ENCODE measurements around the gene PLVAP. TPM values are rescaled to one million over a fixed set of nuclear protein-coding genes. Genes with fewer than 3 reads are reported as not detected.

The PLVAP gene
- total and polyA plus RNA-seq, 2 donors (not counting 3 experiments of a cell fraction or from before 2014, with no cell fraction given), result 5.7 to 16.9 TPM

DNA sequence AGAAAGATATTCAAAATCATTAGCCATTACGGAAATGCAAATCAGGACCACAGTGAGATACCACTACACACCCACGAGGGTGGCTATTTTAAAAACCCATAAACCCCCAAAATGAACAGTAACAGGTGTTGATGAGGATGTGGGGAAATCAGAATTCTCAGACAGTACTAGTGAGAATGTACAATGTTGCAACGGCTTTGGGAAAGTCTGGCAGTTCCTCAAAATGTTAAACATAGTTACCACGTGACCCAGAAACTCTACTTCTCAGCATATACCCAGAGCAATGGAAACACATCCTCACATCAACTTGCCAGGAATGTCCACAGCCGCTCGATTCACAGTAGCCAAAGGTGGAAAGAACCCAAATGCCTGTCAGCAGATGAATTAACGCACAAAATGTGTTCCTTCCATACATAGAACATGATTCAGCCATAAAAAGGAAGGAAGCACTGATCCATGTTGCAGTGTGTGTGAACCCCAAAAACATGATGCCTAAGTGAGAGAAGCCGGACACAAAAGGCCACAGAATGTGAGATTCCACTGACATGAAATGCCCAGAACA is 7.0 kb downstream of the PLVAP start:
- dilution Hi-C loops (cut with MboI; ENCODE audit: extremely low pct_ligation_motif_present, low sequenced_read_pairs), result no loop called here
- Histone ChIP-seq H4K20me1 (replicated peaks; ENCODE audit: control insufficient read depth, extremely low read depth, insufficient read depth, low read length) (no peaks in the 10 kb centered on the region), H2AFZ (ENCODE audit: low read depth, low read length) (peak overlapping the region; percentile 4)

More for the DNA sequence above, 7.0 kb downstream of the PLVAP start:
- Histone ChIP-seq H3K4me2 (ENCODE audit: insufficient read depth, low read length) (no peak overlapping the region), H3K9me3 (replicated peaks; ENCODE audit: control insufficient read depth, insufficient read depth, low read length) (no peaks in the 10 kb centered on the region), H3K36me3 (ENCODE audit: control insufficient read depth in 2 of 2, extremely low read depth in 1 of 2, insufficient read depth in 2 of 2, low read length in 2 of 2) (no peaks in the 10 kb centered on the region), H3K9me1 (replicated peaks; ENCODE audit: control insufficient read depth, extremely low read depth, insufficient read depth, low read length) (no peaks in the 10 kb centered on the region), H3K27ac (ENCODE audit: insufficient read depth, low read depth, low read length) (no peak overlapping the region), H3K79me2 (ENCODE audit: control insufficient read depth, insufficient read depth, low read length) (no peaks in the 10 kb centered on the region), H3K4me1 (ENCODE audit: control insufficient read depth, extremely low read depth, insufficient read depth, low read length) (peaks cover 3% of the 10 kb centered on the region), H3K27me3 (ENCODE audit: control insufficient read depth in 2 of 2, insufficient read depth in 2 of 2, low read length in 2 of 2) (no peaks in the 10 kb centered on the region), H3K4me3 (replicated peaks in 1 of 3; ENCODE audit: insufficient read depth in 1 of 3, low read depth in 1 of 3, low read length in 3 of 3) (no peak overlapping the region), H3K9ac (replicated peaks; ENCODE audit: extremely low read depth, insufficient read depth, low read length) (no peak overlapping the region)
- ChIA-PET CTCF (interaction anchor here (2.4 kb wide), 1 partner anchor 15 kb away, joined by 11 read pairs; no protein-coding TSS in a partner anchor), POLR2A (no interaction called here)
- intact Hi-C loops (cut with micrococcal nuclease), result no loop called here
- no TSS peak for BruUV-seq (replicated peaks)
- peak; percentile 60 for FAIRE-seq
- DNase-seq (ENCODE audit: low read depth, low spot score), result no peak
- TF ChIP-seq EZH2 (IDR thresholded peaks at IDR 0.05; ENCODE audit: borderline replicate concordance, low read depth, low read length, severe bottlenecking) (no peak), FOS (IDR thresholded peaks at IDR 0.05; ENCODE audit: borderline replicate concordance, insufficient read depth, low read length) (no peak), POLR2A (IDR thresholded peaks at IDR 0.05; ENCODE audit: low read depth, low read length) (no peak), GATA2 (IDR thresholded peaks at IDR 0.05; ENCODE audit: insufficient read depth, insufficient read length, low read depth, low read length) (no peak), POLR2AphosphoS5 (IDR thresholded peaks at IDR 0.05; ENCODE audit: insufficient read depth, low read depth, low read length) (no peak), MYC (IDR thresholded peaks at IDR 0.05; ENCODE audit: low read depth, low read length) (no peak), JUN (IDR thresholded peaks at IDR 0.05; ENCODE audit: borderline replicate concordance, insufficient read depth, insufficient read length, low read depth) (no peak)
- TF ChIP-seq, protein P1, sequence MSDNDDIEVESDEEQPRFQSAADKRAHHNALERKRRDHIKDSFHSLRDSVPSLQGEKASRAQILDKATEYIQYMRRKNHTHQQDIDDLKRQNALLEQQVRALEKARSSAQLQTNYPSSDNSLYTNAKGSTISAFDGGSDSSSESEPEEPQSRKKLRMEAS (IDR thresholded peaks at IDR 0.05; ENCODE audit: insufficient read depth, insufficient read length), result no peak
- TF ChIP-seq, protein P2, sequence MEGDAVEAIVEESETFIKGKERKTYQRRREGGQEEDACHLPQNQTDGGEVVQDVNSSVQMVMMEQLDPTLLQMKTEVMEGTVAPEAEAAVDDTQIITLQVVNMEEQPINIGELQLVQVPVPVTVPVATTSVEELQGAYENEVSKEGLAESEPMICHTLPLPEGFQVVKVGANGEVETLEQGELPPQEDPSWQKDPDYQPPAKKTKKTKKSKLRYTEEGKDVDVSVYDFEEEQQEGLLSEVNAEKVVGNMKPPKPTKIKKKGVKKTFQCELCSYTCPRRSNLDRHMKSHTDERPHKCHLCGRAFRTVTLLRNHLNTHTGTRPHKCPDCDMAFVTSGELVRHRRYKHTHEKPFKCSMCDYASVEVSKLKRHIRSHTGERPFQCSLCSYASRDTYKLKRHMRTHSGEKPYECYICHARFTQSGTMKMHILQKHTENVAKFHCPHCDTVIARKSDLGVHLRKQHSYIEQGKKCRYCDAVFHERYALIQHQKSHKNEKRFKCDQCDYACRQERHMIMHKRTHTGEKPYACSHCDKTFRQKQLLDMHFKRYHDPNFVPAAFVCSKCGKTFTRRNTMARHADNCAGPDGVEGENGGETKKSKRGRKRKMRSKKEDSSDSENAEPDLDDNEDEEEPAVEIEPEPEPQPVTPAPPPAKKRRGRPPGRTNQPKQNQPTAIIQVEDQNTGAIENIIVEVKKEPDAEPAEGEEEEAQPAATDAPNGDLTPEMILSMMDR (IDR thresholded peaks at IDR 0.05; ENCODE audit: extremely low read depth in 1 of 2, insufficient read depth in 1 of 2, low read depth in 1 of 2, low read length in 2 of 2), result no peak

Measured in endothelial cell of umbilical vein (primary cell).